HG03108 (cell line): ENCODE measurements around the gene TAL1.
"Not testable (repeated sequence)": the region's sequence is repeated elsewhere in the genome, so short reads cannot be mapped to it uniquely, and the experiment has no call there.

Experiments used
- ATAC-seq: cut with Tn5 transposase; IDR thresholded peaks from one replicate; pipeline ENCODE4 v1.9.1; 2021; ENCODE audit warnings: moderate library complexity; ENCODE audit not compliant: unreplicated experiment

Gene TAL1

GRCh38 chr1:47232187-47232874, at the start of gene TAL1:
TAL1 (minus strand) TSS chr1:47232225; CDS start chr1:47225888, 6,337 bp downstream.
- ATAC-seq, result no peak

GRCh38 chr1:47280142-47280541, 48.1 kb upstream of the TAL1 start:
- no peak for ATAC-seq

GRCh38 chr1:47276850-47277249, 44.8 kb upstream of the TAL1 start:
- ATAC-seq, result no peak

GRCh38 chr1:47275811-47276210, 43.8 kb upstream of the TAL1 start:
- not testable (repeated sequence) for ATAC-seq

GRCh38 chr1:47265529-47265928, 33.5 kb upstream of the TAL1 start:
- not testable (repeated sequence) for ATAC-seq

GRCh38 chr1:47262787-47263413, 30.9 kb upstream of the TAL1 start:
- no peak for ATAC-seq

- ATAC-seq, result no peak
These were observed 25.2 kb upstream of the TAL1 start for GRCh38 chr1:47257224-47257623.

- ATAC-seq, result no peak
These were observed 20.8 kb upstream of the TAL1 start for GRCh38 chr1:47252795-47253194.

- no peak for ATAC-seq
These were observed 20.3 kb upstream of the TAL1 start for GRCh38 chr1:47252369-47252768.

GRCh38 chr1:47249755-47250154, 17.7 kb upstream of the TAL1 start:
- no peak for ATAC-seq

- ATAC-seq, result no peak
These were observed 12.4 kb upstream of the TAL1 start for GRCh38 chr1:47244339-47244862.

GRCh38 chr1:47243910-47244309, 11.9 kb upstream of the TAL1 start:
- ATAC-seq, result no peak

GRCh38 chr1:47241114-47242113, 9.4 kb upstream of the TAL1 start:
- ATAC-seq, result no peak

- no peak for ATAC-seq
These were observed 7.0 kb upstream of the TAL1 start for GRCh38 chr1:47238935-47239592.

- no peak for ATAC-seq
These were observed 3.8 kb upstream of the TAL1 start for GRCh38 chr1:47235806-47236205.

GRCh38 chr1:47235241-47235681, 3.2 kb upstream of the TAL1 start:
- no peak for ATAC-seq

GRCh38 chr1:47233186-47233585, 1.2 kb upstream of the TAL1 start:
- no peak for ATAC-seq

- ATAC-seq, result no peak
These were observed 481 bp downstream of the TAL1 start for GRCh38 chr1:47231301-47232186.

- no peak for ATAC-seq
These were observed 1.2 kb downstream of the TAL1 start for GRCh38 chr1:47230692-47231300.
